GM18526 (cell line): ENCODE data around the gene IPCEF1.
A peak's percentile ranks its signal among the peaks of the same experiment; 100 is the strongest.

Experiments
- POLR2A ChIP-seq: IDR thresholded peaks from 3 replicates; pipeline ENCODE4 v1.6.1; 2011; ENCODE audit not compliant: insufficient read length; ENCODE audit errors: extremely low read depth

IPCEF1 gene

GRCh38 chr6:154251116-154251515 lies 105.5 kb downstream of the IPCEF1 start:
- no peak for TF ChIP-seq POLR2A

GRCh38 chr6:154249499-154250298 lies 106.9 kb downstream of the IPCEF1 start:
- peak; percentile 23 for TF ChIP-seq POLR2A

GRCh38 chr6:154247119-154247861 lies 109.3 kb downstream of the IPCEF1 start:
- TF ChIP-seq POLR2A, result no peak

GRCh38 chr6:154246723-154247118 lies 109.9 kb downstream of the IPCEF1 start:
- no peak for TF ChIP-seq POLR2A

GRCh38 chr6:154245506-154245905 lies 111.1 kb downstream of the IPCEF1 start:
- TF ChIP-seq POLR2A, result no peak

DNA sequence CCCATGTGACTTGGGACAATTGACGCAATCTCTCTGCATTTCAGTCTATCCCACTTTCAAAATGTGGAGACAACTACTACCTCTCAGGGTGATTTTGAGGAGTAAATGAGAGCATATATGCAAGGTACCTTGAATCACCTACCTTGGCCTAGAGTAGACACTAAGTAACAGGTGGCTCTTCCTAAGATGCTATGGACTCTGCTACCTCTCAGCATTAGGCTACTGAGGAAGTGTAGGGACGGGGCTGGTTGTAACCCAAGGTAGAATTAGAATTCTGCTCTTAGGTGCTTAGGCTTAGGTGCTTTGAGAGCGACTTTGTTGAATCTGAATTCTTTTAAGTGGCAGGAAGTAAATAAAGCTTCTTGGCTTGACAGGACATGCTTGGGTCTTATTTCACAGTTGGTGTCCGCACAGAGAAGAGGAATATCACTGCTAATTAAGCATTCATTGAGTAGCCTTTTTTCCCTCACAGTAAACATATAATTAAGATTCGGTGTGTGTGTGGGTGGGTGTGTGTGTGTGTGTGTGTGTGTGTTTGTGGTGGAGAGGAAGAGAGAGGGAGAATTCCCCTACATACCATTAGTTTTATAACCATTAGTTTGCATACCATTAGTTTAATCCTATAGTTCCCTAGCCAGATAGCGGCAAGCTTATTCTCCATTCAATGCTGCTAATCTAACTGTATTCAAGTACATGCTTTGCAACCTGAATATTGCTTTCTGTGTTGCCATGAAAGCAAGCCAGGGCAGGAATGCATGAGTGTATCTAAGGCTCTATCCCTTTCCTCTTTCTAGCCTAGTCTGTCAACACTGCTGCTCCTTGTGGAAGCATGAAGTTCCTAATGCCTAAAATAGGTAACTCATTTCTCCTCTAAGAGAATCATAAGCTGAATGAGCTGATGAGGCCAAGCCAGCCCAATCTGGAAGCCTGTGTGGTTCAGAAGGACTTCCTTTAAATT lies 112.5 kb downstream of the IPCEF1 start:
- TF ChIP-seq POLR2A, result no peak

DNA sequence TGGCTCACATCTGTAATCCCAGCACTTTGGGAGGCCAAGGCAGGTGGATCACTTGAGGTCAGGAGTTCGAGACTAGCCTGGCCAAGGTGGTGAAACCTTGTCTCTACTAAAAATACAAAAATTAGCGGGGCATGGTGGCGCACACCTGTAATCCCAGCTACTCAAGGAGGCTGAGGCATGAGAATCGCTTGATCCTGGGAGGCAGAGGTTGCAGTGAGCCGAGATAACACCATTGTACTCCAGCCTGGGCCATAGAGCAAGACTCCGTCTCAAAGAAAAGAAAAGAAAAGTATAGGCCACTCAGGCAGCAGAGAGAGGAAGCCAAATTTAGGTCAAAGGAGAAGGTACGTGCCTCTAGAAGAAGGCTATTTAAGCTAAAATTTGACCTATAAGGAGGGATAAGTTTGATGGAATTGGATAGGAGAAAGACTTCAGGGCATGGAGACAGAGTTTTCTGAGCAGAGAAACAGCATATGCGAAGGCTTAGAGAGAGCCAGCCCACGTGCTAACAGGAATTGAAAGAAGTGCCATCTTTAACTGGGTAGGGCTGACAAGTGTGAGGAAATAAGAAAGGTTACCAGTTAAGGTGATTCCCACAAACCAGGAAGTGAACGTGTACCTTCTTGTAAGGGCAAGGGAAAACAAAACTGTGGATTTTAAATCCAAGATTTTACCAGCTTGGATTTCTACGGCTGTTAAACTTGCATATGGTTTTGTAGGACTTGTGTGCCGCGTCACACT lies 113.8 kb downstream of the IPCEF1 start:
- TF ChIP-seq POLR2A, result no peak

GRCh38 chr6:154241581-154241980 lies 115.0 kb downstream of the IPCEF1 start:
- no peak for TF ChIP-seq POLR2A

- no peak for TF ChIP-seq POLR2A
Observed at GRCh38 chr6:154239392-154239791, 117.2 kb downstream of the IPCEF1 start.

GRCh38 chr6:154238831-154239230 lies 117.8 kb downstream of the IPCEF1 start:
- TF ChIP-seq POLR2A, result no peak

GRCh38 chr6:154236646-154237301 lies 119.8 kb downstream of the IPCEF1 start:
- TF ChIP-seq POLR2A, result no peak

GRCh38 chr6:154234019-154234772 lies 122.4 kb downstream of the IPCEF1 start:
- TF ChIP-seq POLR2A, result no peak

GRCh38 chr6:154233383-154233782 lies 123.2 kb downstream of the IPCEF1 start:
- TF ChIP-seq POLR2A, result no peak
